IMR-90 (cell line): Measurements from ENCODE around the gene GPR33. TPM values are rescaled to one million over a fixed set of nuclear protein-coding genes. Genes with fewer than 3 reads are reported as not detected.

ENCODE experiments used
- ATAC-seq: fragments of 200-7000 bp; cut with Tn5 transposase; 2 replicates; pipeline ENCODE4 v1.9.1; 2020; ENCODE audit warnings: low read depth, mild to moderate bottlenecking, moderate library complexity
- BruUV-seq: library from RNA; stranded (reverse); fragments of 400-500 nt; replicated peaks from 2 replicates; lab custom pipeline; 2021; lab: Mats Ljungman, UMichigan
- CTCF ChIA-PET: fragments of 300-600 bp; formaldehyde crosslinking; extraction: SDS; loops from one replicate; lab custom pipeline; 2021; ENCODE audit warnings: antibody characterized with exemption; lab: Yijun Ruan, JAX
- POLR2A ChIA-PET: fragments of 300-600 bp; sonication (Branson Sonifier 250); formaldehyde crosslinking; loops from one replicate; lab custom pipeline; 2022; ENCODE audit warnings: antibody characterized with exemption; ENCODE audit not compliant: unreplicated experiment; lab: Charles Lee
- DNase-seq: peaks from one replicate; pipeline ENCODE4 v3.0.0; 2013
- H2AFZ ChIP-seq: replicated peaks from 2 replicates; pipeline ENCODE3; 2013; ENCODE audit warnings: low read length, mild to moderate bottlenecking; ENCODE audit not compliant: poor library complexity
- H2AK5ac ChIP-seq: 2 replicates; pipeline ENCODE4 v1.6.1; 2013; ENCODE audit warnings: low read depth, low read length, inconsistent platforms
- H2AK9ac ChIP-seq: replicated peaks from 2 replicates; pipeline ENCODE3; 2013; ENCODE audit warnings: mild to moderate bottlenecking, low read depth, low read length, moderate library complexity; ENCODE audit not compliant: poor library complexity
- H2BK120ac ChIP-seq: 2 replicates; pipeline ENCODE4 v1.6.1; 2013; ENCODE audit warnings: low read depth, low read length, inconsistent platforms
- H2BK15ac ChIP-seq: 3 replicates; pipeline ENCODE4 v1.6.1; 2013; ENCODE audit warnings: low read depth, low read length, inconsistent platforms
- H2BK20ac ChIP-seq: 2 replicates; pipeline ENCODE4 v1.6.1; 2013; ENCODE audit warnings: low read depth, mild to moderate bottlenecking, inconsistent platforms, low read length, moderate library complexity
- H2BK5ac ChIP-seq: 2 replicates; pipeline ENCODE4 v1.6.1; 2013; ENCODE audit warnings: mild to moderate bottlenecking, low read depth, low read length, inconsistent platforms; ENCODE audit not compliant: poor library complexity, severe bottlenecking
- H3K14ac ChIP-seq: replicated peaks from 2 replicates; pipeline ENCODE4 v1.6.1; 2013; ENCODE audit warnings: low read depth, low read length, inconsistent platforms
- H3K18ac ChIP-seq: 2 replicates; pipeline ENCODE4 v1.6.1; 2013; ENCODE audit warnings: low read depth, low read length, control low read depth
- H3K23ac ChIP-seq: 2 replicates; pipeline ENCODE4 v1.6.1; 2013; ENCODE audit warnings: low read depth, low read length, inconsistent platforms
- H3K27ac ChIP-seq: 2 replicates; pipeline ENCODE4 v1.5.1; 2013; ENCODE audit warnings: mild to moderate bottlenecking, control low read depth, low read length; ENCODE audit not compliant: insufficient read depth
- H3K27me3 ChIP-seq: 2 replicates; pipeline ENCODE4 v1.6.1; 2013; ENCODE audit warnings: low read length; ENCODE audit not compliant: control insufficient read depth, insufficient read depth
- H3K36me3 ChIP-seq: 2 replicates; pipeline ENCODE4 v1.6.1; 2013; ENCODE audit warnings: low read length, mixed read lengths; ENCODE audit not compliant: control insufficient read depth, insufficient read depth
- H3K4ac ChIP-seq: 2 replicates; pipeline ENCODE4 v1.6.1; 2013; ENCODE audit warnings: low read depth, low read length, inconsistent platforms
- H3K4me1 ChIP-seq: 2 replicates; pipeline ENCODE4 v1.6.1; 2013; ENCODE audit warnings: low read length, mixed read lengths; ENCODE audit not compliant: control insufficient read depth, insufficient read depth
- H3K4me2 ChIP-seq: 2 replicates; pipeline ENCODE4 v1.6.1; 2013; ENCODE audit warnings: low read depth, mild to moderate bottlenecking, control low read depth, low read length, moderate library complexity
- H3K4me3 ChIP-seq: 2 replicates; pipeline ENCODE4 v1.5.1; 2013; ENCODE audit warnings: low read depth, mild to moderate bottlenecking, control low read depth, low read length, moderate library complexity; ENCODE audit not compliant: insufficient read depth
- H3K56ac ChIP-seq: 2 replicates; pipeline ENCODE4 v1.6.1; 2013; ENCODE audit warnings: low read length, inconsistent platforms; ENCODE audit not compliant: insufficient read depth; ENCODE audit errors: extremely low read depth
- H3K79me1 ChIP-seq, 2 experiments: 2 replicates each; pipeline ENCODE4 v1.6.1; 2013; ENCODE audit warnings: low read length in 2 of 2, inconsistent platforms in 1 of 2, low read depth in 1 of 2
- H3K9ac ChIP-seq: 2 replicates; pipeline ENCODE4 v1.6.1; 2013; ENCODE audit warnings: low read depth, low read length, control low read depth
- H3K9me1 ChIP-seq: 2 replicates; pipeline ENCODE4 v1.6.1; 2013; ENCODE audit warnings: low read length, inconsistent platforms; ENCODE audit not compliant: insufficient read depth
- H3K9me3 ChIP-seq: 2 replicates; pipeline ENCODE4 v1.6.1; 2013; ENCODE audit warnings: low read length; ENCODE audit not compliant: control insufficient read depth, insufficient read depth
- H4K20me1 ChIP-seq: 2 replicates; pipeline ENCODE4 v1.6.1; 2013; ENCODE audit warnings: low read length, inconsistent platforms; ENCODE audit not compliant: insufficient read depth
- H4K5ac ChIP-seq: 2 replicates; pipeline ENCODE4 v1.6.1; 2013; ENCODE audit warnings: mild to moderate bottlenecking, low read depth, low read length, control low read depth
- H4K8ac ChIP-seq, 2 experiments: 2 replicates each; pipeline ENCODE4 v1.6.1; 2013; ENCODE audit warnings: low read depth in 2 of 2, low read length in 2 of 2, control low read depth in 1 of 2, inconsistent platforms in 1 of 2
- H4K91ac ChIP-seq: 2 replicates; pipeline ENCODE4 v1.6.1; 2013; ENCODE audit warnings: low read depth, low read length, inconsistent platforms; ENCODE audit not compliant: insufficient read depth
- BHLHE40 ChIP-seq: fragments of 150-350 bp; IDR thresholded peaks from 2 replicates; pipeline ENCODE4 v1.6.1; 2016; ENCODE audit warnings: mild to moderate bottlenecking, low read depth, low read length
- MAFK ChIP-seq: IDR thresholded peaks from 2 replicates; pipeline ENCODE4 v1.6.1; 2012; ENCODE audit warnings: low read depth, low read length, improper control_type of control experiment
- WGBS, 2 experiments: methylation state at CpG; one replicate each; pipeline versions ENCODE4 v1.1.5 to v1.1.7; 2013; ENCODE audit warnings: missing lambda C conversion rate in 2 of 2; ENCODE audit not compliant: insufficient read length in 1 of 2; ENCODE audit errors: extremely low coverage in 2 of 2; 5-methylcytosine and 5-hydroxymethylcytosine counted together
- dilution Hi-C: fragments of 300-500 bp; cut with HindIII; formaldehyde crosslinking; loops from one replicate; pipeline ENCODE4 v1.14.3; 2018; ENCODE audit warnings: low sequenced_read_pairs; ENCODE audit not compliant: unreplicated experiment
- in situ Hi-C: fragments of 300-500 bp; cut with MboI; formaldehyde crosslinking; loops from 3 replicates; pipeline ENCODE4 v1.14.3; 2019; ENCODE audit warnings: low sequenced_read_pairs, inconsistent platforms, mixed read lengths
- intact Hi-C: fragments of 100-400 bp; cut with micrococcal nuclease; formaldehyde crosslinking; loops from 2 replicates; pipeline ENCODE4 v1.10.0; 2022
- polyA plus RNA-seq, 3 experiments: library from polyadenylated mRNA; depleted of rRNA; stranded (reverse); fragments of >200 nt; gene quantifications; 2 replicates each; pipeline ENCODE4 v1.2.3, GENCODE V29; 2012; ENCODE audit warnings: low replicate concordance in 1 of 3
- total RNA-seq: library from RNA; depleted of rRNA; stranded (reverse); fragments of >200 nt; gene quantifications from 2 replicates; pipeline ENCODE4 v1.2.3, GENCODE V29; 2012
- TF ChIP-seq, protein P1 (sequence below): fragments of 150-350 bp; IDR thresholded peaks from 2 replicates; pipeline ENCODE4 v1.6.1; 2017; ENCODE audit warnings: mild to moderate bottlenecking, antibody characterized with exemption, low read length, low read depth
- TF ChIP-seq, protein P2 (sequence below): conservative IDR thresholded peaks from 2 replicates; pipeline ENCODE4 v1.5.1; 2012; ENCODE audit warnings: mild to moderate bottlenecking, low read depth, low read length, improper control_type of control experiment

Gene GPR33
- total and polyA plus RNA-seq, 2 of the 4 experiments (the other 2 are of a cell fraction), result not detected

DNA sequence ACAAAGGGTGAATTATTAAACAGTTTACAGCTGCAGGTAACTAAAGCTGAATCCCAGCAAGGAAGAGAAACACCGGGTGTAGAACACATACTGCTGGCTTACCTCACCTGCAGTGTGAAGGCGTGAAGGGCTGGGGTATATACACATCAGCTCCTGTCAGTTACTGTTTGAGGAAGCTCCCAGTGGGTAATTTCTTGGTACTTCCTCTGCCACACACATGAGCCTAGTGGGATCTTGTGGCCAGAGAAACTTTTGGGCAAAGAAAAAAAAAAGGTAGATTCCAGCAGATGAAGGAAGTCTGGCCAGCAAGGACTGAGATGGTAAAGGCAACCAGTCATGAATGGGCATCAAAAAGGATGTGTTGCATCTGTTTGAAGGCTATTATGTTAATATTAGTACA, 14.0 kb upstream of the GPR33 start:
- H3K79me1 ChIP-seq, result no peaks in the 10 kb centered on the region
- no peak overlapping the region for H3K14ac ChIP-seq
- dilution Hi-C loops (no loop called here), intact Hi-C loops (no loop called here), in situ Hi-C loops (loop anchor here (25.0 kb wide), 1 partner anchor 960 kb away; no protein-coding TSS in a partner anchor)
- H2BK120ac ChIP-seq, result no peak overlapping the region
- no TSS peak for BruUV-seq
- TF ChIP-seq, protein P1, sequence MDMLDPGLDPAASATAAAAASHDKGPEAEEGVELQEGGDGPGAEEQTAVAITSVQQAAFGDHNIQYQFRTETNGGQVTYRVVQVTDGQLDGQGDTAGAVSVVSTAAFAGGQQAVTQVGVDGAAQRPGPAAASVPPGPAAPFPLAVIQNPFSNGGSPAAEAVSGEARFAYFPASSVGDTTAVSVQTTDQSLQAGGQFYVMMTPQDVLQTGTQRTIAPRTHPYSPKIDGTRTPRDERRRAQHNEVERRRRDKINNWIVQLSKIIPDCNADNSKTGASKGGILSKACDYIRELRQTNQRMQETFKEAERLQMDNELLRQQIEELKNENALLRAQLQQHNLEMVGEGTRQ, result no peak
- TF ChIP-seq, protein P2, sequence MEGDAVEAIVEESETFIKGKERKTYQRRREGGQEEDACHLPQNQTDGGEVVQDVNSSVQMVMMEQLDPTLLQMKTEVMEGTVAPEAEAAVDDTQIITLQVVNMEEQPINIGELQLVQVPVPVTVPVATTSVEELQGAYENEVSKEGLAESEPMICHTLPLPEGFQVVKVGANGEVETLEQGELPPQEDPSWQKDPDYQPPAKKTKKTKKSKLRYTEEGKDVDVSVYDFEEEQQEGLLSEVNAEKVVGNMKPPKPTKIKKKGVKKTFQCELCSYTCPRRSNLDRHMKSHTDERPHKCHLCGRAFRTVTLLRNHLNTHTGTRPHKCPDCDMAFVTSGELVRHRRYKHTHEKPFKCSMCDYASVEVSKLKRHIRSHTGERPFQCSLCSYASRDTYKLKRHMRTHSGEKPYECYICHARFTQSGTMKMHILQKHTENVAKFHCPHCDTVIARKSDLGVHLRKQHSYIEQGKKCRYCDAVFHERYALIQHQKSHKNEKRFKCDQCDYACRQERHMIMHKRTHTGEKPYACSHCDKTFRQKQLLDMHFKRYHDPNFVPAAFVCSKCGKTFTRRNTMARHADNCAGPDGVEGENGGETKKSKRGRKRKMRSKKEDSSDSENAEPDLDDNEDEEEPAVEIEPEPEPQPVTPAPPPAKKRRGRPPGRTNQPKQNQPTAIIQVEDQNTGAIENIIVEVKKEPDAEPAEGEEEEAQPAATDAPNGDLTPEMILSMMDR, result no peak
- TF ChIP-seq MAFK, result no peak
- no peak for TF ChIP-seq BHLHE40
- H3K36me3 ChIP-seq, result no peaks in the 10 kb centered on the region
- no peak overlapping the region for H3K4me3 ChIP-seq
- H4K5ac ChIP-seq, result no peak overlapping the region
- H2BK20ac ChIP-seq, result no peak overlapping the region
- H3K9me3 ChIP-seq, result no peaks in the 10 kb centered on the region
- no peak overlapping the region for H3K56ac ChIP-seq
- no peak overlapping the region for H2BK5ac ChIP-seq
- no peak overlapping the region for H3K18ac ChIP-seq
- DNase-seq, result no peak
- no peak overlapping the region for H3K4me2 ChIP-seq
- H3K9me1 ChIP-seq, result no peaks in the 10 kb centered on the region
- POLR2A ChIA-PET, result no interaction called here
- no peak overlapping the region for H2AK9ac ChIP-seq
- no peaks in the 10 kb centered on the region for H4K20me1 ChIP-seq
- H2AFZ ChIP-seq, result no peak overlapping the region
- H3K27ac ChIP-seq, result no peak overlapping the region
- no peak overlapping the region for H3K4ac ChIP-seq
- H2AK5ac ChIP-seq, result no peak overlapping the region
- H2BK15ac ChIP-seq, result no peak overlapping the region
- peaks cover 3% of the 10 kb centered on the region; the same call in 1 of the 2 replicates for H3K27me3 ChIP-seq
- no peak overlapping the region for H3K23ac ChIP-seq
- no peak overlapping the region for H4K91ac ChIP-seq
- ATAC-seq, result no peak
- no peak overlapping the region for H4K8ac ChIP-seq
- 40% methylated on average over 1 of the region's 2 CpGs; no CpG with 5 or more reads in 1 of the 2 experiments for WGBS, 2 experiments
- H3K4me1 ChIP-seq, result peaks cover 7% of the 10 kb centered on the region
- H3K9ac ChIP-seq, result no peak overlapping the region
- CTCF ChIA-PET, result no interaction called here
